Sigmoid colon (tissue), 7 donors: ENCODE data around the gene PYGM. TPM values are rescaled to one million over a fixed set of nuclear protein-coding genes. Genes with fewer than 3 reads are reported as not detected.

Experiments
- DNase-seq: peaks from one replicate; pipeline ENCODE4 v3.0.0-alpha.2; 2019
- H3K27ac ChIP-seq, 4 donors: fragments of 200-600 bp; sonication (generic); one replicate each; pipeline ENCODE4 v1.5.1; 2016 to 2019; ENCODE audit warnings: mild to moderate bottlenecking in 1 of 4
- H3K27me3 ChIP-seq, 3 donors: fragments of 200-600 bp; sonication (generic); one replicate each; pipeline ENCODE4 v1.5.1; 2019; ENCODE audit warnings: mild to moderate bottlenecking in 1 of 3
- H3K36me3 ChIP-seq, 4 donors: fragments of 200-600 bp; sonication (generic); one replicate each; pipeline ENCODE4 v1.5.1; 2016 to 2019
- H3K4me1 ChIP-seq, 4 donors: fragments of 200-600 bp; sonication (generic); one replicate each; pipeline ENCODE4 v1.5.1; 2017 to 2019
- H3K4me3 ChIP-seq, 4 donors: fragments of 200-600 bp; sonication (generic); one replicate each; pipeline ENCODE4 v1.5.1; 2017 to 2019; ENCODE audit warnings: mild to moderate bottlenecking in 2 of 4, moderate library complexity in 1 of 4
- H3K9me3 ChIP-seq, 4 donors: fragments of 200-600 bp in 3 of 4; sonication (generic) in 3 of 4; one replicate each; pipeline versions ENCODE4 v1.5.1 to v1.6.1; 2013 to 2019
- EP300 ChIP-seq, 4 donors: sonication (generic); formaldehyde crosslinking; IDR thresholded peaks; one replicate each; pipeline ENCODE4 v1.6.1; 2017; ENCODE audit warnings: antibody characterized with exemption in 4 of 4
- POLR2A ChIP-seq, 2 donors: fragments of 450-650 bp; IDR thresholded peaks; one replicate each; pipeline ENCODE4 v1.6.1; 2016; ENCODE audit warnings: antibody characterized with exemption in 2 of 2, mild to moderate bottlenecking in 2 of 2, moderate library complexity in 2 of 2
- POLR2AphosphoS5 ChIP-seq, 4 donors: sonication (generic); formaldehyde crosslinking; IDR thresholded peaks; one replicate each; pipeline ENCODE4 v1.6.1; 2017; ENCODE audit warnings: antibody characterized with exemption in 4 of 4
- WGBS, 2 donors: extraction: QIAGEN DNeasy Blood & Tissue Kit; methylation state at CpG; one replicate each; pipeline ENCODE4 v1.1.7; 2013; 5-methylcytosine and 5-hydroxymethylcytosine counted together
- intact Hi-C: fragments of 100-400 bp; cut with DNase I; formaldehyde crosslinking; loops from one replicate; pipeline ENCODE4 v1.15.1; 2023
- polyA plus RNA-seq, 3 donors: library from polyadenylated mRNA; stranded (reverse); fragments of 200-250 nt; gene quantifications; one replicate each; pipeline ENCODE4 v1.2.3, GENCODE V29; 2013
- total RNA-seq, 4 donors: library from RNA; depleted of rRNA; stranded (reverse); fragments of >200 nt; gene quantifications; one replicate each; pipeline ENCODE4 v1.1.0, GENCODE V29; 2016
- TF ChIP-seq, protein P1 (sequence below), 4 experiments: fragments of 450-650 bp in 3 of 4; fragments of 200-600 bp in 1 of 4; IDR thresholded peaks; one replicate each; pipeline ENCODE4 v1.5.1; 2016 to 2019; ENCODE audit warnings: antibody characterized with exemption in 4 of 4, mild to moderate bottlenecking in 3 of 4, moderate library complexity in 2 of 4
- donor health status: healthy with polysubstance abuse.
- donor health status: Bipolar disorder and iron deficiency.
- donor health status: healthy.

Gene PYGM
- total and polyA plus RNA-seq, 7 donors = 0.23 to 42.1 (median 10.5) TPM

DNA sequence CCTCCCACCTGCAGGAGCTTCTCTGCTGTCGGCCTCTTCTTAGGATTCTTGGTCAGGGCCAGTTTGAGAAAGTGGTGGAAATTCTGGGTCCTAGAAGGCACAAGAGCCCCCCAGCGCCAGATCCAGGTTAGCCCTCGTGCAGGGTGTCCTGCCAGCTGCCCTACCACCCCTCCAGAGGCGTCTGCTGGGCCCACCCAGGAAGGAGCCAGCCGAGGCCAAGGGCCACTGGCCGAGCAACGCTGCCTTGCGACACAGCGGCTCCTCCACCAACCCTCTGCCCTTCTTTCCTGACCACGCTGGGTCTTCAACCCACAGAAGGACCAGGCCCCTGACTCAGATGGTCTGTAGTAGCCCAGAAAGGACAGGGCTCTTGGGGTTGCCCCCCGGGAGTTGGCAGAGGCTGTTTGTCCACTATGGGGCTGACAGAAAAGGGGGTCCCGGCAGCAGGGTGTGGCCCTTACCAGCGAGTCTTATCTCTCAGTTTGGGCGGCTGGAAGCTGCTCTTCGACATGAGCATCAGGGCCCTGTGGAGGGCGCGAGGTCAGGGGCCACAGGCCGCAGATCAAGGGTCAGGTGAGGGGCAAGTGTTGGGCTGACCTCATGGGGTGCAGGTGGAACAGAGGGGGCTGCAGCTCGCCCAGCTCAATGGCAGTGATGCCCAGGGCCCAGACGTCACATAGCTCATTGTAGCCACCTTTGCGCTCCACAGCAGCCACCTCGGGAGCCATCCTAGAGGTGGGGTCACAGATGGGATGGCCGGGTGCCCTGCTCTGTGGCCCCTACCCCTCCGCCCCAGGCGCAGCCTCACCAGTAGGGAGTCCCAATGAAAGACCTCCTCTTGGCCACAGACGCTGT, 40.8 kb upstream of the PYGM start:
- Histone ChIP-seq H3K9me3 (no peaks in the 10 kb centered on the region), H3K4me1 (peaks cover 0 to 27% (median 22%) of the 10 kb centered on the region in 4 donors), H3K4me3 (no peak overlapping the region), H3K27me3 (no peaks in the 10 kb centered on the region), H3K36me3 (peaks cover 4 to 37% (median 14%) of the 10 kb centered on the region in 4 donors), H3K27ac (peak overlapping the region in 1 of 4 donors; percentile 93)
- intact Hi-C loops = no loop called here
- TF ChIP-seq EP300 (IDR thresholded peaks at IDR 0.05) (no peak), POLR2A (IDR thresholded peaks at IDR 0.05) (no peak), POLR2AphosphoS5 (IDR thresholded peaks at IDR 0.05) (no peak)
- TF ChIP-seq, protein P1, sequence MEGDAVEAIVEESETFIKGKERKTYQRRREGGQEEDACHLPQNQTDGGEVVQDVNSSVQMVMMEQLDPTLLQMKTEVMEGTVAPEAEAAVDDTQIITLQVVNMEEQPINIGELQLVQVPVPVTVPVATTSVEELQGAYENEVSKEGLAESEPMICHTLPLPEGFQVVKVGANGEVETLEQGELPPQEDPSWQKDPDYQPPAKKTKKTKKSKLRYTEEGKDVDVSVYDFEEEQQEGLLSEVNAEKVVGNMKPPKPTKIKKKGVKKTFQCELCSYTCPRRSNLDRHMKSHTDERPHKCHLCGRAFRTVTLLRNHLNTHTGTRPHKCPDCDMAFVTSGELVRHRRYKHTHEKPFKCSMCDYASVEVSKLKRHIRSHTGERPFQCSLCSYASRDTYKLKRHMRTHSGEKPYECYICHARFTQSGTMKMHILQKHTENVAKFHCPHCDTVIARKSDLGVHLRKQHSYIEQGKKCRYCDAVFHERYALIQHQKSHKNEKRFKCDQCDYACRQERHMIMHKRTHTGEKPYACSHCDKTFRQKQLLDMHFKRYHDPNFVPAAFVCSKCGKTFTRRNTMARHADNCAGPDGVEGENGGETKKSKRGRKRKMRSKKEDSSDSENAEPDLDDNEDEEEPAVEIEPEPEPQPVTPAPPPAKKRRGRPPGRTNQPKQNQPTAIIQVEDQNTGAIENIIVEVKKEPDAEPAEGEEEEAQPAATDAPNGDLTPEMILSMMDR (IDR thresholded peaks at IDR 0.05) = no peak
- 81 to 84% methylated on average over 26 of the region's 26 CpGs for WGBS, 2 donors
- peak; percentile 66 for DNase-seq

DNA sequence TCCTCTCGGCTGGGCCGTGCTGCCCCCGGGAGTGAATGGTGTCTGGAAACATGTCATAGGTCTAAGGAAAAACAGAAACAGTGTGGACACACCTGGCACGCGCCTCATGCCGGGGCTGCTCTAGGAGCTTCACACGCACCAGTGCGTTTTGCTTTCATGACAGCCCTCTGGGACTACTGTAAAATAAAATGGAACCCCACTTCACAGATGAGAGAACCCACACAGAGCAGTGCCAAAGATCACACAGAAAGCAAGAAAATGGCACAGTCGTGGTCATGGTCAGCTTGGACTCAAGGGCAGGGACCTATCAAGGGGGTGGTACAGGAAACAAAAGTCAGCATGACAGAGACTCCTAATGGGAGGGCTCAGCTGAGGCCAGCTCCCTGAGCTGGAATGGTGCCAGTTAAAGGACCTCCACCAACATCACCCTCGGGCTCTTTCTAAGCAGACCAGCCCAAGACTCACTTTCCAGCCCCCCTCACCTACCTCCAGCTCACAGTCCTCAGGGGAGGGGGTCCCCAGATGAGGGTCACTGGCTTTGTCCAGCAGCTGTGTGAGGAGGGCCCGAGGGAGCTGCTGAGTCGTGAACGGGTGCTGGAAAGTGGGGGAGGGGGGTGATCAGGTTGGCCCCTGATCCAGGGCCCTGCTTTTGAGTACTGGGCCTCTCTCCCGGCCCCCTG, 40.0 kb upstream of the PYGM start:
- Histone ChIP-seq H3K4me3 (no peak overlapping the region), H3K27ac (no peak overlapping the region), H3K36me3 (peaks cover 2 to 31% (median 8%) of the 10 kb centered on the region in 4 donors), H3K4me1 (peaks cover 0 to 27% (median 22%) of the 10 kb centered on the region in 4 donors), H3K27me3 (no peaks in the 10 kb centered on the region), H3K9me3 (no peaks in the 10 kb centered on the region)
- no peak for DNase-seq
- no peak for TF ChIP-seq EP300 (IDR thresholded peaks at IDR 0.05)
- intact Hi-C loops = no loop called here
- 62 to 70% methylated on average over 14 of the region's 14 CpGs for whole genome bisulfite sequencing, 2 donors

DNA sequence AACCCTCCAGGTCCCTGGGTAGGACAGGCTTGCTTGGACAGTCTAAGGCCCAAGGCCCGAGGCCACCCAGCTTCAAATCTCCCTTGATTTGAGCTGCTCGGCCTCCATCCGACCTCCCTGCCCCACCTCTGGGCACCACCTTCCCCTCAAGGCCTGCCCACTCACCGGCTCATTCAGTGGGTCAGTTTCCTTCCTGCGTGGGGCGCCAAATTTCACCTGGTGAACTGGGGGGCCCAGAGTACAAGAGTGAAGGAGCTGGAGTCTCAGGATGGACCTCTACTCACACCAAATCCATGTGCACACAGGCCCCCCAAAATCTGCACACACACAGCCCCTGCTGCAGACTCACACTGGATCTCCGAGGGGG, 39.5 kb upstream of the PYGM start:
- no peak for TF ChIP-seq POLR2A (IDR thresholded peaks at IDR 0.05)
- TF ChIP-seq POLR2AphosphoS5 (IDR thresholded peaks at IDR 0.05) = no peak
- TF ChIP-seq, protein P1 (IDR thresholded peaks at IDR 0.05) = no peak
- no peak for TF ChIP-seq EP300 (IDR thresholded peaks at IDR 0.05)
- intact Hi-C loops = no loop called here
- H3K36me3 ChIP-seq = peaks cover 0 to 26% (median 8%) of the 10 kb centered on the region in 4 donors
- no peak overlapping the region for H3K27ac ChIP-seq
- H3K4me3 ChIP-seq = no peak overlapping the region
- no peaks in the 10 kb centered on the region for H3K27me3 ChIP-seq
- no peak for DNase-seq
- 76 to 84% methylated on average over 7 of the region's 7 CpGs for WGBS, 2 donors
- peaks cover 0 to 22% (median 19%) of the 10 kb centered on the region in 4 donors for H3K4me1 ChIP-seq
- H3K9me3 ChIP-seq = no peaks in the 10 kb centered on the region

DNA sequence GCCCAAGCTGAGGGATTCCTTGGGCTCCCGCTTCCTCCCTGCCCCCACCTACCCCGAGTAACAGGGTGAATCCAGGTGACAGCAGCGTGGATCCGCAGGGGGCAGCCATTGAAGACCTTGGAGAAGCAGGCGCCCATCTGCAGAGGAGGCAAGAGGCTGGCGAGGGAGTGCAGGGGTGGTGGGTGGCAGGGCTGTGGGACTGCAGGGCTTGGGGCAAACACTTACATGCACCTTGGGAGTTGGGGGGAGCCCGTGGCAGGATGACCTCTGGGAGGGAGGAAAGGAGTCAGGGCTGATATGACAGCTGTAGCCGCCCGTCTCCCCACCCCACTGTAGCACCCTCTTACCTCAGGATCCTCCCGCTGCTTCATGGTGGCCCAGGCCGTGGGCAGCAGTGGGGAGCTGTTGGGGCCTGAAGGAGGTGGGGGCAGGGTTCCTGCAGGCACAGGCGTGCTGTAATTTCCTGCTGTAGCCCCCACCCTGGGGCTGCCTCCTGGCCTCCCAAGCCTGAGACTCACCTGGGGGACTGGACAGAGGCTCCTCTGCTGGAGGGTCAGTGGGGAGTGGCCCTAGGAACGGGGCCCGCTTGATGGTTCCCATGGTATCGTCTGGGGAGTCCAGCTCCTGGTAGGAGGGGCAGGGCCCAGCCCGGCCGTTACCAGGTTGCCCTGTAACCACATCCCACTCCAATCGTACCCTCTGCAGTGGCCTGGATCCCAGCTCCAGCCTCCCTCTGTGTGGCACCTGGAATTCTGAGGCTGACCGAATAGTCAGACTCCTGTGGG, 37.2 kb upstream of the PYGM start:
- 90 to 91% methylated on average over 19 of the region's 19 CpGs for WGBS, 2 donors
- no peaks in the 10 kb centered on the region for H3K27me3 ChIP-seq
- no peak overlapping the region for H3K27ac ChIP-seq
- no peak overlapping the region for H3K4me3 ChIP-seq
- TF ChIP-seq POLR2A (IDR thresholded peaks at IDR 0.05) (no peak), POLR2AphosphoS5 (IDR thresholded peaks at IDR 0.05) (no peak), EP300 (IDR thresholded peaks at IDR 0.05) (no peak)
- TF ChIP-seq, protein P1 (IDR thresholded peaks at IDR 0.05) = no peak
- H3K36me3 ChIP-seq = peaks cover 3 to 31% (median 8%) of the 10 kb centered on the region in 4 donors
- H3K4me1 ChIP-seq = peaks cover 0 to 5% (median 3%) of the 10 kb centered on the region in 4 donors
- H3K9me3 ChIP-seq = no peaks in the 10 kb centered on the region
- no peak for DNase-seq
- intact Hi-C loops = no loop called here
